Panc1 (cell line): Measurements from ENCODE around the gene ZNF804A.

ENCODE experiments used
- SIN3A ChIP-seq: IDR thresholded peaks from 2 replicates; pipeline ENCODE4 v1.6.1; 2012; ENCODE audit warnings: low read depth, mild to moderate bottlenecking, low read length, moderate library complexity, borderline replicate concordance; ENCODE audit not compliant: insufficient read depth
- TCF7L2 ChIP-seq: IDR thresholded peaks from 2 replicates; pipeline ENCODE4 v1.6.1; 2011; ENCODE audit warnings: mild to moderate bottlenecking, low read depth, low read length, inconsistent platforms

DNA sequence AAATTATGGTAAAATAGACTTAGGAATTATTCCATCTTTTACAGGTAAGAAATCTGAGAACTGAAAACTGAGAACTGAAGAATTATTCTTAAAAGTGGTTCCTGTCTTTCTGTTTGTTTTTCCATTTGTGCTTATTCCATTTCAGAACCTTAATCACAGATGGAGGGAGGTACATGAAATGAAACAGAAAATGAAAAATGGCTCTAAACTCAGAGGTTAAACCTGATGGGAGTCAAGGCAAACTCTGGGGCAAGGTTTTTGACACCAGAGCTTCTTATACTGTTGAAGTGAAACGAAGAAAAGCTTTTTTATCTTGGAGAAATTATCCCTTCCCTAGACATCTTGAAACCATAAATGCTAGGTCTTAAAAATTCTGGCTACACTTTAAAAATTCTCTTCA lies 182.1 kb downstream of the ZNF804A start:
- TF ChIP-seq SIN3A (no peak), TCF7L2 (no peak)
